Measurements from ENCODE around the gene GALNT16.

DNA sequence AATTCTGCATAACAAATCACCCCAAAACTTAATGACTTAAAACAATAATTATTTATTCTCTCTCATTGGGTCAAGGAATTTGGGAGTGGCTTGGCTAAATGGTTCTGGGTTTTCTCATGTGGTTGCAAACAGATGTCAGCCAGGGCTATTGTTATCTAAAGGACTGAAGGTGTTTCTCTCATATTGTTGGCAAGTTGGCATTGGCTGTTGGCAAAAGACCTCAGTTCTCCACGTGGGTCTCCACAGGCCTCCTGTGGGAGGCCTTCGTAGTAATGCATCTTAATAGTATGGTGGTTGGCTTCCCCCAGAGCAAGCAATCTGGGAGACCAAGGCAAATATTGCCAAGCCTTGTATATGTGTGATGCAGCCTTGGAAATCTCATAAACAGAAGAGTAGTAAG lies 14.4 kb downstream of the GALNT16 start:
- TF ChIP-seq EZH2 (IDR thresholded peaks at IDR 0.05) (no peak), POLR2AphosphoS5 (IDR thresholded peaks at IDR 0.05; ENCODE audit: borderline replicate concordance, low read depth, low read length) (no peak), FOXP2 (optimal IDR thresholded peaks at IDR 0.05; ENCODE audit: control extremely low read depth, extremely low read length, insufficient read depth) (no peak)

Measured in SK-N-MC (cell line).